PFSK-1 (cell line): ENCODE measurements around the gene DPH6.

Source experiments
- FOXP2 ChIP-seq: optimal IDR thresholded peaks from 2 replicates; pipeline ENCODE3; 2011; ENCODE audit warnings: borderline replicate concordance, control low read depth, inconsistent platforms; ENCODE audit not compliant: insufficient read depth; ENCODE audit errors: extremely low read length, extremely low read depth
- POLR2AphosphoS5 ChIP-seq: IDR thresholded peaks from 2 replicates; pipeline ENCODE4 v1.6.1; 2012; ENCODE audit warnings: low read depth, mild to moderate bottlenecking, control low read depth, low read length, moderate library complexity
- REST ChIP-seq, 2 experiments: IDR thresholded peaks; 2 replicates each; pipeline versions ENCODE4 v1.6.1 to v1.8.0; 2011 to 2012; ENCODE audit warnings: low read depth in 2 of 2, low read length in 2 of 2, control low read depth in 1 of 2, inconsistent platforms in 1 of 2, mild to moderate bottlenecking in 1 of 2, moderate library complexity in 1 of 2; ENCODE audit not compliant: insufficient read depth in 1 of 2
- SIN3A ChIP-seq: IDR thresholded peaks from 2 replicates; pipeline ENCODE4 v1.6.1; 2012; ENCODE audit warnings: mild to moderate bottlenecking, low read length, moderate library complexity, borderline replicate concordance; ENCODE audit not compliant: insufficient read depth
- TAF1 ChIP-seq: IDR thresholded peaks from 2 replicates; pipeline ENCODE4 v1.6.1; 2012; ENCODE audit warnings: low read length, control low read depth, borderline replicate concordance; ENCODE audit not compliant: insufficient read depth

DPH6 gene

GRCh38 chr15:35560870-35561269 lies 14.9 kb upstream of the DPH6 start:
- no peak for TF ChIP-seq SIN3A

DNA sequence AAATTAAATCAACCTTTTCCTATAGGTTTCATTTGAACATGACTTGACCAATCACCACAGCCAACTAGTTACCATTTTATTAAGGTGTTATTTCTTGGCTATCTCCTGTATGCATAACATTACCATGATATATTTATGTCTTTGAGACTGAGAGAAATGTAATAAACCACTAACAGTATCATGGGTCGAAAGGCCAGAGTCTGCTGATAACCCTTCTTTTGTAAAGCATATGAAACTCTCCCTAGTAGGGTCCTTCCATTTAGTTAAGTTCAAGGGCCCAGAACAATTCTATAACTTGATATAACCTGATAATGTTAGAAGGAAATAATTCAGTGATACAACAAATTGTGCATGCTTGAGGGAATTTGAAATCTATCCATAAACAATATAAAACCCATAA lies 14.3 kb upstream of the DPH6 start:
- TF ChIP-seq FOXP2 = no peak
- no peak for TF ChIP-seq REST (IDR thresholded peaks at IDR 0.05; ENCODE audit: insufficient read depth in 1 of 2, low read depth in 2 of 2, low read length in 2 of 2)
- no peak for TF ChIP-seq POLR2AphosphoS5
- TF ChIP-seq SIN3A = no peak
- no peak for TF ChIP-seq TAF1

DNA sequence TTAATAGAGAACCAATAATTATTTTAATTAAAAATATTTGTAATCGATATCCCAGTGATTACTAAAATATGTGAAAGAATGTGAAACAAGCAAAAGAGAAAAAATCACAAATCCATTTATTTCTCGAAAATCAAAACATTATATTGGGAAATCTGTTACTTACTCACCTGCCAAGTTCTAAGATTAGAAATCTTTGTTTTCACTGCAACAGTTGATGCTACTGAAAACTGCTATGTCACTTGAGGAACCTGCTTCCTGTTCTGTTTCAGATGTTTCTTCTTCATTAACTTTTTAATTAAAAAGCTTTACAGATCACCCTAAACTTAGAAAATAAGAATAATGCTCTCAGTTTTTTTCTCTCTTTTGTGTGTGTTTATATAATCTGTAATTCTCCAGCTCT lies 13.7 kb upstream of the DPH6 start:
- no peak for TF ChIP-seq POLR2AphosphoS5
- no peak for TF ChIP-seq REST (IDR thresholded peaks at IDR 0.05; ENCODE audit: insufficient read depth in 1 of 2, low read depth in 2 of 2, low read length in 2 of 2)
- TF ChIP-seq FOXP2 = no peak
- TF ChIP-seq TAF1 = no peak
- no peak for TF ChIP-seq SIN3A

DNA sequence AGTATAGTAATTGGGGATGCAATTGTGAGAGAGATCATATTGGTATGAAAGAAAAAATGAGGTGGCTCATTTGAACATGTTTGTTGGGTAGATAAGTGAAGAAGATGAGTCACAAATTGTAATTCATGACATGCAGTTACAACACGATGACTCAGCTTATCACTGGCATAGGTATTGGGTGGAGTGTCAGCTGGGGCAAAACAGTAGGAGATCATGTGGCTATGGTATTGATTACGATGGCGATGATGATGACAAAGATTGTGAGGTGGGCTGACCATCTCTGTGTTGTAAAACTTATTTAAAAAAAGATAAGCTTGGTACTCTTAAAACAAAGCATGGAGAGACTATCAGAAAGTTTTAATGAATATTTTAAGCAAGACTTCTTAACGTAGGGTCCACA lies 11.6 kb upstream of the DPH6 start:
- TF ChIP-seq POLR2AphosphoS5 = no peak
- TF ChIP-seq TAF1 = no peak
- no peak for TF ChIP-seq SIN3A
- TF ChIP-seq FOXP2 = no peak
- TF ChIP-seq REST (IDR thresholded peaks at IDR 0.05; ENCODE audit: insufficient read depth in 1 of 2, low read depth in 2 of 2, low read length in 2 of 2) = no peak

- TF ChIP-seq FOXP2 (no peak), TAF1 (no peak), SIN3A (no peak), POLR2AphosphoS5 (no peak), REST (IDR thresholded peaks at IDR 0.05; ENCODE audit: insufficient read depth in 1 of 2, low read depth in 2 of 2, low read length in 2 of 2) (no peak)
Measured at GRCh38 chr15:35557012-35557411, 11.0 kb upstream of the DPH6 start.

GRCh38 chr15:35555244-35555643 lies 9.3 kb upstream of the DPH6 start:
- no peak for TF ChIP-seq REST (IDR thresholded peaks at IDR 0.05; ENCODE audit: insufficient read depth in 1 of 2, low read depth in 2 of 2, low read length in 2 of 2)
- no peak for TF ChIP-seq POLR2AphosphoS5
